GM04504 (cell line): ENCODE measurements around the gene ITGA1.

ENCODE experiments used
- DNase-seq: peaks from one replicate; pipeline ENCODE4 v3.0.0-alpha.2; 2012; ENCODE audit warnings: low read depth

The ITGA1 gene

DNA sequence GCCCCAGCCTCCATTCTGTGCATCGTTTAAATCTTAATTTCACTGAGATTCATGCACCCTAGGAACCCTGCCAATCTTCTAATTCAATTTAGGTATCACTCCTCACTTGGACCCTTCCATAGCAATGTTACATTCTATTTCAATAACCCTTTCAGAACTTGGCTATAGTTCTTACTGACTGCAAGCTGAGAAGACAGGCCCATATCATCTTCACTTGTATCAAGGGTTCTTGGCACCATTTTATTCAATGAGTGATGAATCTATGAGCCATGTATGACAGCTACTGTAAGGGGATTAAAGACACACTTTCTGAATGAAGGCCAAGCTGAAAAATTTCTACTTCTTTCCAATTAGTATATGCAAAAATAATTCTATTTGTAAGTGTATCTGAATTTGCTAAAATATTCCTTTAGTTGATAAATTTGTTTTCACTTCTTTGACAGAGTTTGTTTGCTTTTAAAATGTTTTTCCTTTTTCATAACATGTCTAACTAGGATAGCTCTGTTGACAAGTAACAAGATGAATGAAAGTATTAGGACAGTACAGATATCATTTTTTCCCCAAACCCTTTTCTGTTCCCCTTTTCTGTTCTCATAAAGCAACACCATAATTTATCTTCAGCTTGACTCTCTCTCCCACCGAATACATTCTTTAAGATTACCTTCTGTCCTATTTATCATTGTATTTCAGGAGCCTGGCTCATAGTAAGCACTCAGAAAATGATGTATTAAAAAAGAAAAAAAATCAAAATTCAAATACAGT is 211.0 kb downstream of the ITGA1 start:
- no peak for DNase-seq

DNA sequence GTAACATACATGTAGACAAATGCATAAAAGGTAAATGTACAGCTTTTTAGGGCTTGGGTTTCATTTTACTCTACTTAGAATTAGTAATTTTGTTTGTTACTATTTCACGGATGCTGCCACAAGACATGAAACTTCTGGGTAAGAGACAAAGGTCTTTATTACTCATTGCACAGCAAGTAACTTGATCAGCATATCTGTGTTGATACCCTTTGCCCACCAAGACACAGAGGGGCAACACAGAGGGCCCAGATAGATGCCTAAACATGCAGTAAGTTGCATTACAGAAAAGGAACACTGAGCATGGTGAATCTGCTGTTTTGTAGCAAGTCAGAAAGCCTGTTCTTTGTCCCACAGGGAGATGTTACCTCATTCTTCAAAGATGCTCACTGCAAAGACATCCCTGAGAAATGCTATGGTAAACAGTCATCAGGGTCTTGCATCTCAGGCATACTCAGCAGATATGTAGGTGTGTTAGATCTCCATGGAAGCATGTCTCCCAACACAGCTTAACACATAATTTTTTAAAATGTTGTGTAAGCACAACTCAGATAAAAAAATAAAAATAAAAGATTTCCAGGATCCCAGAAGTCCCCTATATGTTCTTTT is 211.7 kb downstream of the ITGA1 start:
- DNase-seq: no peak

DNA sequence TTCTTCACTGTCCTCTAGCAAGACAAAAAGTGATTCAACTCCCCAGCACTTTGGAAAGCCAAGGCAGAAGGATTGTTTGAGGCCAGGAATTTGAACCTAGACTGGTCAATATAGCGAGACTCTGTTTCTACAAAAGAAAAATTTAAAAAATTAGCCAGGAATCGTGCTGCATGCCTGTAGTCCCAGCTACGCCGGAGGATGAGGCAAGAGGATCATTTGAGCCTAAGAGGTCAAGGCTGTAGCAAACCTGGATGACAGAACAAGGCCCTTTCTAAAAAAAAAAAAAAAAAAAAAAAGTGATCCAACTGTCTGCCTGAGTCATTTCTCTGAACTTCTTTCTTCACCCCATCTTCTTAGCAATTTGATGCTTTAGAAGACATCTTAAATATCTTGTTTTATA is 213.8 kb downstream of the ITGA1 start:
- DNase-seq: no peak

DNA sequence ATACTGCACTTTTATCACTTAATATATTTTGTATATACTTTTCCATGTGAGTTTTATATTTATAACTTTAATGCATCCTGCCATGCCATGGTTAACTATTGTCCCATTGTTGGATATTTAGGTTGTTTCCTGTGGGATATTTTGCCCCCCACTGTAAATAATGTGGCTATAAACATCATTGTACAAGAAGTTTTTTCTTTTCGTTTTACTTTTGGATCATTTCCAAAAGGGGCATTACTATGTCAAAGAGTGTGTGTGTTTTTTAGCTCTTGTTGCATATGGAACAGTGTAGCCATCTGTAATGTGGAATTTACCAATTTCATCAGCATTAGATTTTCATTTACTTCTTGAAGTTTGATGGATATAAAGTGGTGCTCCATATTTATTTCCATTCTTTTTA is 214.8 kb downstream of the ITGA1 start:
- DNase-seq: no peak

DNA sequence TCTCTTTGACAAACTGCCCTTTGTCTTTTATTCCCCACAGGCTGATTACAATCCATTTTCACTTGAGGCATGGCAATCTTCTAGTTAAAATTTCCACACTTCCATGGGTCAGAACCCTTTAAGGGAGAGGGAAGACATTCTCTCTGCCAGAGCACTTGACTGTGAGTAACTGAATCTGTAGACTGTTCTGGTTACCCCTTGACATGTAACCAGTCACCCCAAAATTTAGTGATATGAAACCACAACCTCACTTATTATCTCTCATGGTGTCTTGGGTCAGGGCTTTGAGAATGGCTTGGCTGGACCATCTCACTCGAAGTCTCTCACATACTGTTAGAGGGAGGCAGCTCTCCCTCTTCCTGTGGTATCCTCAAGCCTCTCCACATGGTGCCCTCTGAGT is 215.4 kb downstream of the ITGA1 start:
- DNase-seq: no peak

DNA sequence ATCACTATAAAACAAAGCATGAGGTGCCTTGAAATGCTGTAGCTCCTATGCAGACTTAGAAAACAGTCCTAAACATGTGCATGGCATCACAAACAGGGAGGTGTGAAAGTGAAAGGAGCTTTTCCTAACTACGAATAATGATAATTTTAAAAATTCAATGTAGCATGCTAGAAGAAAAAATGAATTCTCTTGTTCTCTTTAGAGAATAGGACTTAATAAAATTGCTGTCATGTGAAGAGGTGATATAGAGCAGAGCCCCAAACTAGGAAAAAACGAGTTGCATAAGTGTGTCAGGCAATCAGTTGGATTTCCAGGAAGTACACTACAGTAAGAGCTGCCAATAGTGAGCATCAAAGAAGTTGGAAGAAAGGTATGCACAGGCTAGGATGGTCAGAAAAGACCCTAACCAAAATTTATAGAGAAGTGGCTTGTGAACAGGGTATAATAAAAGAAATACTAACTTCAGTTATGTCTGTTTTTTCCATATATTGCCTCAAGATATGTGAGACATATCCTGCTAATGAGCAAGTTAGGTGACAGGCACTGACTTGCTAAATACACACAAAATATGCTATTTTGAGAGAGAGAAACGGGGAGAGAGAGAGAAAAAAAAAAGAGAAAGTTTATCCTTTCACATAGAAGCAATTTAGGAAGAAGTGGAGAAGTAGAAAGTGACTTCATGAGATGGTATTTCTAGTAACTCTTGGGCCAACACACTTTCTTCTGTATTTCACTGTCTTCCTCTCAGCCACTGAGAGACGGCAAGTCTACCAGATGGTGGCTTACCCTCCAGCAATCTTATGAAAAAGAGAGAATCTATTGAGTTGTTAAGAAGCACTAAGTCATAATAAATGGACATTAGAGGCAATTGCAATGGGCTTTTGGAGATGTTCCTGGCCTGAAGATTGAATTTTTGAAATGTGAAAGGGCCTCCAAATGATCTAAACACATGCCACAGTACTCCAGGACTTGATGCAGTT is 219.5 kb downstream of the ITGA1 start:
- no peak for DNase-seq

DNA sequence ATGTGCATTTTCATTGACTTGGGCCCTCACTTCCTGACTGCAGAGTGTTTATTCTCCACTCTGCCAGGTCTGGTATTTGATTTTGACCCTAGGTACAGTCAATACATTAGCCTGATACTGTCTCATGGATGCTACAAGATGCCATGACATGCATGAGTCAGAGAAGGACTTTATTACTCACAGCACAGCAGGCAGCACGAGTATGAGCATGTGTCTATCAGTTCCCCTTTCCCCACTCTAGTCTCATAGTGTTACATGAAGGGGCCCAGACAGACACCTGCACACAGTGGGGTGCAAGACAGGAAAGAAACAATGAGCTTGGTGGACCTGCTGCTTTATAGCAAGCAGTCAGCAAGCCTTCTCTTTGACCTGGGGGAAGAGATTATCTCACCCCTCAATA is 221.0 kb downstream of the ITGA1 start:
- no peak for DNase-seq
